NT2/D1 (cell line): ENCODE results near the gene SMURF1.

ENCODE experiments used
- DNase-seq: peaks from one replicate; pipeline ENCODE4 v3.0.0-alpha.2; 2011; ENCODE audit warnings: low read depth, low spot score
- H3K27me3 ChIP-seq: 2 replicates; pipeline ENCODE4 v1.6.0; 2011; ENCODE audit warnings: mild to moderate bottlenecking; ENCODE audit not compliant: insufficient read length, insufficient read depth
- H3K36me3 ChIP-seq: 2 replicates; pipeline ENCODE4 v1.6.1; 2011; ENCODE audit warnings: mild to moderate bottlenecking, low read length, mixed read lengths; ENCODE audit not compliant: insufficient read depth, insufficient read length
- H3K4me1 ChIP-seq: 2 replicates; pipeline ENCODE4 v1.5.1; 2011; ENCODE audit not compliant: insufficient read depth, insufficient read length
- H3K4me3 ChIP-seq: 2 replicates; pipeline ENCODE4 v1.5.1; 2011; ENCODE audit warnings: low read depth; ENCODE audit not compliant: insufficient read length
- H3K9ac ChIP-seq: 2 replicates; pipeline ENCODE4 v1.6.0; 2011; ENCODE audit warnings: low read depth; ENCODE audit not compliant: insufficient read length
- H3K9me3 ChIP-seq: 2 replicates; pipeline ENCODE4 v1.5.1; 2011; ENCODE audit warnings: mild to moderate bottlenecking, low read length; ENCODE audit not compliant: insufficient read depth
- SUZ12 ChIP-seq: IDR thresholded peaks from 2 replicates; pipeline ENCODE4 v1.6.1; 2011; ENCODE audit not compliant: insufficient read length, insufficient read depth; ENCODE audit errors: extremely low read depth
- YY1 ChIP-seq: IDR thresholded peaks from 2 replicates; pipeline ENCODE4 v1.6.1; 2011; ENCODE audit not compliant: insufficient read length, insufficient read depth
- ZNF274 ChIP-seq: IDR thresholded peaks from 2 replicates; pipeline ENCODE4 v1.6.1; 2011; ENCODE audit warnings: mild to moderate bottlenecking, low read depth, low read length

Gene SMURF1

GRCh38 chr7:99035723-99036545, 108.0 kb downstream of the SMURF1 start:
- H3K9me3 ChIP-seq = no peaks in the 10 kb centered on the region
- no peak overlapping the region for H3K4me3 ChIP-seq
- no peaks in the 10 kb centered on the region for H3K27me3 ChIP-seq
- H3K4me1 ChIP-seq = no peaks in the 10 kb centered on the region
- no peak for TF ChIP-seq ZNF274
- TF ChIP-seq YY1 = no peak
- TF ChIP-seq SUZ12 = no peak
- H3K9ac ChIP-seq = no peak overlapping the region
- no peak for DNase-seq
- H3K36me3 ChIP-seq = peaks cover 86% of the 10 kb centered on the region

- TF ChIP-seq YY1 (no peak), SUZ12 (no peak), ZNF274 (no peak)
- Histone ChIP-seq H3K9ac (no peak overlapping the region), H3K27me3 (no peaks in the 10 kb centered on the region), H3K9me3 (peaks cover 6% of the 10 kb centered on the region; the same call in 1 of the 2 replicates), H3K4me1 (no peaks in the 10 kb centered on the region), H3K36me3 (peaks cover 92% of the 10 kb centered on the region), H3K4me3 (no peak overlapping the region)
- DNase-seq = no peak
Measured at GRCh38 chr7:99034932-99035722, 108.8 kb downstream of the SMURF1 start.

- TF ChIP-seq YY1 = no peak
- TF ChIP-seq ZNF274 = no peak
- Histone ChIP-seq H3K9me3 (peaks cover 10% of the 10 kb centered on the region; the same call in 1 of the 2 replicates), H3K36me3 (peaks cover 97% of the 10 kb centered on the region), H3K4me3 (no peak overlapping the region), H3K4me1 (no peaks in the 10 kb centered on the region), H3K9ac (no peak overlapping the region), H3K27me3 (no peaks in the 10 kb centered on the region)
- DNase-seq = no peak
Measured at GRCh38 chr7:99033765-99034164, 110.1 kb downstream of the SMURF1 start.

- peaks cover 97% of the 10 kb centered on the region for H3K36me3 ChIP-seq
- H3K4me1 ChIP-seq = no peaks in the 10 kb centered on the region
Measured at GRCh38 chr7:99032928-99033327, 111.0 kb downstream of the SMURF1 start.

GRCh38 chr7:99031496-99031895, 112.4 kb downstream of the SMURF1 start:
- TF ChIP-seq SUZ12 (no peak), ZNF274 (no peak), YY1 (no peak)
- H3K36me3 ChIP-seq = peaks cover 87% of the 10 kb centered on the region

More at GRCh38 chr7:99032928-99033327, 111.0 kb downstream of the SMURF1 start:
- no peaks in the 10 kb centered on the region for H3K27me3 ChIP-seq
- TF ChIP-seq ZNF274 (no peak), SUZ12 (no peak), YY1 (no peak)
- no peak overlapping the region for H3K4me3 ChIP-seq
- peaks cover 10% of the 10 kb centered on the region; the same call in 1 of the 2 replicates for H3K9me3 ChIP-seq
- H3K9ac ChIP-seq = no peak overlapping the region
- no peak for DNase-seq

GRCh38 chr7:99030951-99031350, 113.0 kb downstream of the SMURF1 start:
- Histone ChIP-seq H3K27me3 (no peaks in the 10 kb centered on the region), H3K9ac (no peak overlapping the region), H3K36me3 (peaks cover 82% of the 10 kb centered on the region)

More at GRCh38 chr7:99031496-99031895, 112.4 kb downstream of the SMURF1 start:
- peaks cover 10% of the 10 kb centered on the region; the same call in 1 of the 2 replicates for H3K9me3 ChIP-seq
- no peak overlapping the region for H3K4me3 ChIP-seq
- H3K4me1 ChIP-seq = no peaks in the 10 kb centered on the region
- no peak for DNase-seq
- H3K27me3 ChIP-seq = no peaks in the 10 kb centered on the region
- no peak overlapping the region for H3K9ac ChIP-seq

GRCh38 chr7:99030457-99030856, 113.5 kb downstream of the SMURF1 start:
- TF ChIP-seq YY1 = no peak
- no peak overlapping the region for H3K4me3 ChIP-seq
- no peaks in the 10 kb centered on the region for H3K4me1 ChIP-seq
- H3K27me3 ChIP-seq = no peaks in the 10 kb centered on the region
- no peak overlapping the region for H3K9ac ChIP-seq
- peaks cover 77% of the 10 kb centered on the region for H3K36me3 ChIP-seq
- no peak for DNase-seq
- peaks cover 10% of the 10 kb centered on the region; the same call in 1 of the 2 replicates for H3K9me3 ChIP-seq

More at GRCh38 chr7:99030951-99031350, 113.0 kb downstream of the SMURF1 start:
- DNase-seq = no peak
- Histone ChIP-seq H3K4me3 (no peak overlapping the region), H3K4me1 (no peaks in the 10 kb centered on the region), H3K9me3 (peaks cover 10% of the 10 kb centered on the region; the same call in 1 of the 2 replicates)
- no peak for TF ChIP-seq ZNF274
- TF ChIP-seq YY1 = no peak
- TF ChIP-seq SUZ12 = no peak
